ENCODE results near the gene MAP3K20. TPM values are rescaled to one million over a fixed set of nuclear protein-coding genes. Genes with fewer than 3 reads are reported as not detected.

MAP3K20 gene
- total and polyA plus RNA-seq, 2 of the 8 experiments (the other 6 are each of a cell fraction or from before 2014, with no cell fraction given): 3.1 to 11.1 TPM

DNA sequence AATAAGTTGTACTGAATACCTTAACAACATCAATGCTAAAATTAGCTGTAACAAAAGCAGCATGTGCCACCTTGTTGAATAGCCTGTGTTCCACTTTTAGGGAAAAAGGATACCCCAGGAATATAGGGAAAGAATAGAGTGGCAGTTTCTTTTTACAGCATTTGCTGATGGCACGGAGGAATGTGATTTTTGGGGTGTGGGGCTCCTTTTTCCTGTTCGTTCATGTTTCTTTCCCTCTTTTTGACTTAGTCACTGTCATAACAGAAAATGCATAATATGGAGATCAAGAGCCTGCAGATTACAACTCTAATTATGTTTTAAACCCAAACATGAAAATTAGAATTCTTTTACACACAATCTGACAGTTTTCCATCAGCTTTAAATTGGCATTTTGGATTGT lies 60.4 kb downstream of the MAP3K20 start:
- no peak overlapping the region for H3K18ac ChIP-seq (ENCODE audit: extremely low read depth, low read length)
- no peak overlapping the region for H3K9ac ChIP-seq (replicated peaks in 1 of 4; ENCODE audit: extremely low read depth in 1 of 4, low read depth in 3 of 4, low read length in 3 of 4)
- no peak overlapping the region for H3K4me2 ChIP-seq (ENCODE audit: insufficient read depth in 1 of 2, low read depth in 2 of 2, low read length in 2 of 2)
- H4K20me1 ChIP-seq (replicated peaks in 1 of 2; ENCODE audit: control insufficient read depth in 1 of 2, insufficient read depth in 2 of 2, low read length in 2 of 2): no peaks in the 10 kb centered on the region
- H2BK5ac ChIP-seq (ENCODE audit: low read depth, low read length): no peak overlapping the region
- H3K4me1 ChIP-seq (replicated peaks in 1 of 4; ENCODE audit: control insufficient read depth in 3 of 4, insufficient read depth in 4 of 4, low read length in 3 of 4): peaks cover 0 to 3% (median 0%) of the 10 kb centered on the region in 4 experiments; a peak in 2 of 7 replicates
- no peaks in the 10 kb centered on the region for H3K79me2 ChIP-seq (ENCODE audit: control insufficient read depth in 1 of 2, insufficient read depth in 2 of 2, low read length in 2 of 2)
- FAIRE-seq (no peak), DNase-seq (ENCODE audit: low read depth in 1 of 2, low spot score in 2 of 2) (no peak)
- no peaks in the 10 kb centered on the region for H3K79me1 ChIP-seq (ENCODE audit: low read depth, low read length)
- H4K8ac ChIP-seq (ENCODE audit: extremely low read depth, insufficient read depth, low read length): no peak overlapping the region
- no peak overlapping the region for H2BK15ac ChIP-seq (ENCODE audit: low read length)
- ChIA-PET CTCF (ENCODE audit: partially characterized antibody) (no interaction called here), POLR2A (ENCODE audit: partially characterized antibody) (interaction anchor here (1.3 kb wide), 1 partner anchor 9 kb away, joined by 4 read pairs; no protein-coding TSS in a partner anchor)
- H3K4ac ChIP-seq (replicated peaks; ENCODE audit: insufficient read length, low read depth, low read length): no peak overlapping the region
- no peaks in the 10 kb centered on the region; a peak in 1 of 8 replicates for H3K36me3 ChIP-seq (ENCODE audit: control insufficient read depth in 2 of 4, insufficient read depth in 4 of 4, low read length in 3 of 4)
- no peak overlapping the region for H3K14ac ChIP-seq (ENCODE audit: insufficient read length)
- WGBS, 2 experiments (ENCODE audit: extremely low coverage in 1 of 2, insufficient coverage in 1 of 2, insufficient read length in 1 of 2, insufficient replicate concordance in 2 of 2, low coverage in 1 of 2, low lambda C conversion rate in 2 of 2, missing lambda C conversion rate in 1 of 2): 63% methylated on average over 2 of the region's 2 CpGs; no CpG with 5 or more reads in 1 of the 2 experiments
- H3K23me2 ChIP-seq (ENCODE audit: low read depth, low read length): no peaks in the 10 kb centered on the region
- no peak overlapping the region for H4K91ac ChIP-seq (replicated peaks; ENCODE audit: insufficient read length, low read length)
- H3K9me3 ChIP-seq (ENCODE audit: insufficient read depth in 2 of 2, low read depth in 1 of 2, low read length in 1 of 2): no peaks in the 10 kb centered on the region
- H2BK20ac ChIP-seq (ENCODE audit: low read length): no peak overlapping the region
- H2AFZ ChIP-seq (ENCODE audit: low read length): no peak overlapping the region
- no peaks in the 10 kb centered on the region for H3K27me3 ChIP-seq (replicated peaks in 1 of 4; ENCODE audit: control insufficient read depth in 3 of 4, extremely low read depth in 1 of 4, insufficient read depth in 3 of 4, low read length in 3 of 4)
- H2BK120ac ChIP-seq (replicated peaks; ENCODE audit: low read depth, low read length): no peak overlapping the region
- H2BK12ac ChIP-seq (ENCODE audit: low read depth, low read length): no peak overlapping the region
- no peak overlapping the region for H4K5ac ChIP-seq (ENCODE audit: insufficient read length, low read depth, low read length)
- H3K23ac ChIP-seq (ENCODE audit: insufficient read length): no peak overlapping the region
- no peak overlapping the region for H3K27ac ChIP-seq (ENCODE audit: low read depth, low read length)
- no peak overlapping the region for H2AK5ac ChIP-seq (ENCODE audit: low read depth, low read length)
- no peak overlapping the region for H3K56ac ChIP-seq (replicated peaks; ENCODE audit: insufficient read length, low read depth, low read length)
- no peak overlapping the region for H3K4me3 ChIP-seq (ENCODE audit: extremely low read depth in 1 of 4, insufficient read depth in 2 of 4, low read depth in 3 of 4, low read length in 4 of 4)
- TF ChIP-seq, protein P1, sequence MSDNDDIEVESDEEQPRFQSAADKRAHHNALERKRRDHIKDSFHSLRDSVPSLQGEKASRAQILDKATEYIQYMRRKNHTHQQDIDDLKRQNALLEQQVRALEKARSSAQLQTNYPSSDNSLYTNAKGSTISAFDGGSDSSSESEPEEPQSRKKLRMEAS (IDR thresholded peaks at IDR 0.05): no peak
- TF ChIP-seq POLR2A (IDR thresholded peaks at IDR 0.05; ENCODE audit: control extremely low read depth in 1 of 2, low read depth in 2 of 2, low read length in 2 of 2) (no peak), PHF8 (conservative IDR thresholded peaks at IDR 0.05; ENCODE audit: low read depth, low read length) (no peak), SIN3A (conservative IDR thresholded peaks at IDR 0.05 in 1 of 2, IDR thresholded peaks at IDR 0.05 in 1 of 2; ENCODE audit: low read depth in 1 of 2, low read length in 2 of 2) (no peak), NANOG (IDR thresholded peaks at IDR 0.05; ENCODE audit: insufficient read depth, low read depth, low read length, poor library complexity, severe bottlenecking) (no peak), ATF2 (IDR thresholded peaks at IDR 0.05; ENCODE audit: low read length) (no peak), SIX5 (IDR thresholded peaks at IDR 0.05; ENCODE audit: low read depth, low read length) (no peak), TEAD4 (IDR thresholded peaks at IDR 0.05; ENCODE audit: low read depth, low read length) (no peak), KDM1A (IDR thresholded peaks at IDR 0.05; ENCODE audit: borderline replicate concordance, low read length) (no peak), KDM5A (IDR thresholded peaks at IDR 0.05; ENCODE audit: low read length) (no peak), GABPA (IDR thresholded peaks at IDR 0.05; ENCODE audit: borderline replicate concordance, insufficient read depth, low read length) (no peak), ASH2L (IDR thresholded peaks at IDR 0.05; ENCODE audit: low read length) (no peak)

Measured in H1 (cell line).